Omental fat pad (tissue), 4 donors: Measurements from ENCODE around the gene MBNL2. TPM values are rescaled to one million over a fixed set of nuclear protein-coding genes. Genes with fewer than 3 reads are reported as not detected.

Experiments used
- ATAC-seq: fragments of 150-250 bp; one replicate; pipeline ENCODE4 v1.9.1; 2016; ENCODE audit warnings: mild to moderate bottlenecking, moderate library complexity; ENCODE audit not compliant: low FRiP score
- DNase-seq: peaks from one replicate; pipeline ENCODE4 v3.0.0-alpha.2; 2019; ENCODE audit warnings: low spot score
- CTCF ChIP-seq, 3 donors: fragments of 450-650 bp; IDR thresholded peaks; one replicate each; pipeline ENCODE4 v1.5.1; 2016 to 2017; ENCODE audit warnings: antibody characterized with exemption in 3 of 3, mild to moderate bottlenecking in 3 of 3, moderate library complexity in 2 of 3
- total RNA-seq, 4 donors: library from RNA; depleted of rRNA; stranded (reverse); fragments of >200 nt; gene quantifications; one replicate each; pipeline ENCODE4 v1.1.0, GENCODE V29; 2016

Gene MBNL2
- total RNA-seq, 4 donors from 2014 or later = 105 to 132 (median 123) TPM

GRCh38 chr13:97185751-97186150, 36.4 kb upstream of the MBNL2 start:
- ATAC-seq = no peak
- TF ChIP-seq CTCF (IDR thresholded peaks at IDR 0.05) = no peak
- no peak for DNase-seq

- no peak for TF ChIP-seq CTCF (IDR thresholded peaks at IDR 0.05)
- ATAC-seq (no peak), DNase-seq (no peak)
Observed at GRCh38 chr13:97188207-97188606, 33.9 kb upstream of the MBNL2 start.

DNA sequence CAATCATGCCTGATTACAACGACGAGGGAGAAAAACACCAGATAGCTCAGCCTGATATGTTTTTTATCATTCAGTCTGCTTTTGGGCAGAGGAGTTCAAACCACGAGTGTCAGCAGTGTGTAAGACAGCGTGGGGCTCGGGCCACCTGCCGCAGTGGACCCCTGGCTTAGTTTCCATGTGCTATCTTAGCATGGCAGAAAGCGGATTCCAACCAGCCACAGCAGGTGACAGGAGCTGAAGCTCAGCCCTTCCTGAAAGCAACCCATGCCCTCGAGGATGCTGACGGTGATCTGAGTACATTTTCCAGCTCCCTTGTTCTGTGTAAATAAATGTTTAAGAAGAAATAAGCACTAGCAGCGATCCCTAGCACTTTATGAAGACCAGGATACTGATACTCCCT, 32.2 kb upstream of the MBNL2 start:
- ATAC-seq = no peak
- DNase-seq = no peak
- no peak for TF ChIP-seq CTCF (IDR thresholded peaks at IDR 0.05)

- TF ChIP-seq CTCF (IDR thresholded peaks at IDR 0.05) = no peak
- ATAC-seq (no peak), DNase-seq (no peak)
Observed at GRCh38 chr13:97191142-97191541, 31.0 kb upstream of the MBNL2 start.

DNA sequence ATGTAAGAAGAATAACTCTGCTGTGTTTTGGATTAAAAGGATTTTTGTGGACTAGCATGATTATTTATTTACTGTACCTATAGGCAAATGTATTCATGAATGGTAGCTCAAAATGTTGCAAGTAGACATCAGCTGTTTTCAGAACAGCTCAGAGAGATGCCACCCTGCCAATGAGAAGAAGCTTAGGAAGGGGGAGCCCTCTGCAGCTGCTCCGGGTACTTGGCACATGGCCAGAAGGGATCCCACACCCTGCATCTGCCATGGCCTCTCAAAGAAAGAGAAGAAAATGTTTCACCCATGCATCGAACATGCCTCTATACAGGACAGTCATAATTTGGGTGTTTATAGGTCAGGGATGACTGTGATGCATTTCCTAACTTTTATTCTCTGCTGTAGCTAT, 30.5 kb upstream of the MBNL2 start:
- TF ChIP-seq CTCF (IDR thresholded peaks at IDR 0.05) = no peak
- no peak for ATAC-seq
- DNase-seq = no peak

DNA sequence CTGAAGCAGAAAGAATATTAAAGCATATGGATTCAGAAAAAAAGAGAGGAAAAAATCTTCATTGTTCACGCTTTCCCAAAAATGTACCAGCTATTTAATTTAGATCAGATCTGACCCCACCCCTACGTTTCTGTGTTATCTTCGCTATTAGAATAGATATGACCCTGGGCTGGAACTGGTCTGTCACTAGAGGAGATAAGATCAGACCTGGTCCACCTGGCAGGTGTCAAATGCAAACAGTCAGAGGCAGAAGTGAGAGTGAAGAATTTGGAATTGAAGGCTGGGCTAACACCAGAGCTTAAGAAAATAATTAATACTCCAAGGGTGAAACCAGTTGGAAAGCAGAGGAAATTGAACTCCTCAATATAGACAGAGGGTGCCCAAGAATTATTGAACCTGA, 30.0 kb upstream of the MBNL2 start:
- TF ChIP-seq CTCF (IDR thresholded peaks at IDR 0.05) = no peak
- no peak for DNase-seq
- no peak for ATAC-seq

GRCh38 chr13:97193577-97193976, 28.6 kb upstream of the MBNL2 start:
- DNase-seq (no peak), ATAC-seq (no peak)
- TF ChIP-seq CTCF (IDR thresholded peaks at IDR 0.05) = no peak
